Measurements from ENCODE around the gene MARCHF4. TPM values are rescaled to one million over a fixed set of nuclear protein-coding genes. Genes with fewer than 3 reads are reported as not detected.

MARCHF4 gene
- total RNA-seq, 1 experiment from 2014 or later: 1.9 TPM

- ATAC-seq (no peak), DNase-seq (no peak)
- Histone ChIP-seq H3K27me3 (ENCODE audit: low read length) (no peaks in the 10 kb centered on the region), H3K79me2 (ENCODE audit: low read length) (no peaks in the 10 kb centered on the region), H3K4me3 (ENCODE audit: low read length) (no peak overlapping the region), H3K9me2 (replicated peaks; ENCODE audit: low read length) (no peaks in the 10 kb centered on the region), H3K4me1 (ENCODE audit: insufficient read depth, low read length) (no peaks in the 10 kb centered on the region), H2AFZ (ENCODE audit: low read length) (no peak overlapping the region), H3F3A (ENCODE audit: low read length, unreplicated experiment) (no peaks in the 10 kb centered on the region), H3K36me3 (ENCODE audit: low read depth, low read length) (peaks cover 16% of the 10 kb centered on the region; the same call in 1 of the 2 replicates), H3K4me2 (ENCODE audit: low read length) (no peak overlapping the region), H3K27ac (ENCODE audit: low read length) (no peak overlapping the region), H3K9ac (ENCODE audit: low read length) (no peak overlapping the region), H4K20me1 (ENCODE audit: low read length) (no peaks in the 10 kb centered on the region), H3K9me3 (ENCODE audit: low read length) (no peaks in the 10 kb centered on the region)
- intact Hi-C loops (cut with micrococcal nuclease): no loop called here
- CTCF ChIA-PET: no interaction called here
- POLR2A ChIA-PET (ENCODE audit: unreplicated experiment): interaction anchor here (0.6 kb wide), 1 partner anchor 12 kb away, joined by 9 read pairs; no protein-coding TSS in a partner anchor
- BruUV-seq (replicated peaks): no TSS peak
- TF ChIP-seq EZH2phosphoT487 (IDR thresholded peaks at IDR 0.05; ENCODE audit: borderline replicate concordance, low read length): no peak
- no peak for TF ChIP-seq EZH2 (IDR thresholded peaks at IDR 0.05; ENCODE audit: low read length, unreplicated experiment)
Measured at GRCh38 chr2:216418981-216419380, 46.7 kb upstream of the MARCHF4 start.

- BruUV-seq (replicated peaks): no TSS peak
- Histone ChIP-seq H3K9me2 (replicated peaks; ENCODE audit: low read length) (no peaks in the 10 kb centered on the region), H3K4me3 (ENCODE audit: low read length) (no peak overlapping the region), H2AFZ (ENCODE audit: low read length) (no peak overlapping the region), H3K27me3 (ENCODE audit: low read length) (no peaks in the 10 kb centered on the region), H3K36me3 (ENCODE audit: low read depth, low read length) (peaks cover 8% of the 10 kb centered on the region; the same call in 1 of the 2 replicates), H4K20me1 (ENCODE audit: low read length) (no peaks in the 10 kb centered on the region), H3K27ac (ENCODE audit: low read length) (no peak overlapping the region), H3K9ac (ENCODE audit: low read length) (no peak overlapping the region), H3K9me3 (ENCODE audit: low read length) (no peaks in the 10 kb centered on the region), H3K79me2 (ENCODE audit: low read length) (peaks cover 6% of the 10 kb centered on the region; the same call in 1 of the 2 replicates), H3F3A (ENCODE audit: low read length, unreplicated experiment) (no peaks in the 10 kb centered on the region), H3K4me2 (ENCODE audit: low read length) (no peak overlapping the region), H3K4me1 (ENCODE audit: insufficient read depth, low read length) (no peaks in the 10 kb centered on the region; the same call in 1 of the 2 replicates)
- ATAC-seq (no peak), DNase-seq (no peak)
- intact Hi-C loops (cut with micrococcal nuclease): no loop called here
- CTCF ChIA-PET: no interaction called here
- TF ChIP-seq, protein P1, sequence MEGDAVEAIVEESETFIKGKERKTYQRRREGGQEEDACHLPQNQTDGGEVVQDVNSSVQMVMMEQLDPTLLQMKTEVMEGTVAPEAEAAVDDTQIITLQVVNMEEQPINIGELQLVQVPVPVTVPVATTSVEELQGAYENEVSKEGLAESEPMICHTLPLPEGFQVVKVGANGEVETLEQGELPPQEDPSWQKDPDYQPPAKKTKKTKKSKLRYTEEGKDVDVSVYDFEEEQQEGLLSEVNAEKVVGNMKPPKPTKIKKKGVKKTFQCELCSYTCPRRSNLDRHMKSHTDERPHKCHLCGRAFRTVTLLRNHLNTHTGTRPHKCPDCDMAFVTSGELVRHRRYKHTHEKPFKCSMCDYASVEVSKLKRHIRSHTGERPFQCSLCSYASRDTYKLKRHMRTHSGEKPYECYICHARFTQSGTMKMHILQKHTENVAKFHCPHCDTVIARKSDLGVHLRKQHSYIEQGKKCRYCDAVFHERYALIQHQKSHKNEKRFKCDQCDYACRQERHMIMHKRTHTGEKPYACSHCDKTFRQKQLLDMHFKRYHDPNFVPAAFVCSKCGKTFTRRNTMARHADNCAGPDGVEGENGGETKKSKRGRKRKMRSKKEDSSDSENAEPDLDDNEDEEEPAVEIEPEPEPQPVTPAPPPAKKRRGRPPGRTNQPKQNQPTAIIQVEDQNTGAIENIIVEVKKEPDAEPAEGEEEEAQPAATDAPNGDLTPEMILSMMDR (conservative IDR thresholded peaks at IDR 0.05; ENCODE audit: low read depth, low read length): no peak
- TF ChIP-seq EZH2phosphoT487 (IDR thresholded peaks at IDR 0.05; ENCODE audit: borderline replicate concordance, low read length): no peak
- no peak for TF ChIP-seq EZH2 (IDR thresholded peaks at IDR 0.05; ENCODE audit: low read length, unreplicated experiment)
- POLR2A ChIA-PET (ENCODE audit: unreplicated experiment): interaction anchor here (0.6 kb wide), 1 partner anchor 78 kb away, joined by 4 read pairs; no protein-coding TSS in a partner anchor
Measured at GRCh38 chr2:216416571-216417307, 44.5 kb upstream of the MARCHF4 start.

DNA sequence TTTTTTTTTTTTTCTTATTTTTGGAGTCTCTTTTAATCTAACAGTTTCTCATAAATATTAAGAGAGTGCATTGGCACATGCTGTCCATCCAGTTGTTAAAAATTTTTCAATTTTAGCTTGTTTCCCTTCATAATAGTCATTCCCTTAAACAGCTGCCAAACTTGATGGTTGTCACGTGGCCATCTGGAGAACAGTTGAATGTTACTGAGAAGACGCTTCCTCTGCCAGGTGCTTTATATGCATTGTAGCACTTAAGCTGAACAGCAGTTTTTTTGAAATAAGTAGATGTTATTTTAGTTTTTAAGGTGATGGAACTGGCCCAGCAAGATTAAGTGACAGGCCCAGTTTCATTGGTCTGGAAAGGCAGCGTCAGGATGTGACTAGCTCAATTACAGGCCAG lies 43.3 kb upstream of the MARCHF4 start:
- H3K4me3 ChIP-seq (ENCODE audit: low read length): no peak overlapping the region
- peaks cover 6% of the 10 kb centered on the region; the same call in 1 of the 2 replicates for H3K79me2 ChIP-seq (ENCODE audit: low read length)
- no peaks in the 10 kb centered on the region for H3F3A ChIP-seq (ENCODE audit: low read length, unreplicated experiment)
- H3K27me3 ChIP-seq (ENCODE audit: low read length): no peaks in the 10 kb centered on the region
- no peak overlapping the region for H3K27ac ChIP-seq (ENCODE audit: low read length)
- intact Hi-C loops (cut with micrococcal nuclease): no loop called here
- peaks cover 5% of the 10 kb centered on the region; the same call in 1 of the 2 replicates for H3K36me3 ChIP-seq (ENCODE audit: low read depth, low read length)
- H4K20me1 ChIP-seq (ENCODE audit: low read length): no peaks in the 10 kb centered on the region
- H2AFZ ChIP-seq (ENCODE audit: low read length): no peak overlapping the region
- no peak for ATAC-seq
- POLR2A ChIA-PET (ENCODE audit: unreplicated experiment): no interaction called here
- TF ChIP-seq EZH2phosphoT487 (IDR thresholded peaks at IDR 0.05; ENCODE audit: borderline replicate concordance, low read length): no peak
- no peak for TF ChIP-seq EZH2 (IDR thresholded peaks at IDR 0.05; ENCODE audit: low read length, unreplicated experiment)
- TF ChIP-seq, protein P1 (conservative IDR thresholded peaks at IDR 0.05; ENCODE audit: low read depth, low read length): no peak
- BruUV-seq (replicated peaks): no TSS peak
- no peaks in the 10 kb centered on the region for H3K9me3 ChIP-seq (ENCODE audit: low read length)
- H3K9me2 ChIP-seq (replicated peaks; ENCODE audit: low read length): no peaks in the 10 kb centered on the region
- DNase-seq: no peak
- H3K4me2 ChIP-seq (ENCODE audit: low read length): no peak overlapping the region
- CTCF ChIA-PET: no interaction called here
- H3K9ac ChIP-seq (ENCODE audit: low read length): no peak overlapping the region
- H3K4me1 ChIP-seq (ENCODE audit: insufficient read depth, low read length): no peaks in the 10 kb centered on the region; the same call in 1 of the 2 replicates

All from PC-3 (cell line).